GM21526 (cell line): ENCODE measurements around the gene RNF166.

Experiments
- ATAC-seq: cut with Tn5 transposase; IDR thresholded peaks from one replicate; pipeline ENCODE4 v1.9.1; 2021; ENCODE audit warnings: moderate library complexity; ENCODE audit not compliant: unreplicated experiment, low FRiP score

The RNF166 gene

GRCh38 chr16:88655733-88656281, 50.4 kb downstream of the RNF166 start:
- no peak for ATAC-seq

GRCh38 chr16:88655053-88655732, 51.0 kb downstream of the RNF166 start:
- no peak for ATAC-seq

GRCh38 chr16:88654363-88655052, 51.7 kb downstream of the RNF166 start:
- no peak for ATAC-seq

- ATAC-seq, result no peak
These were observed 52.4 kb downstream of the RNF166 start for GRCh38 chr16:88653596-88654362.

GRCh38 chr16:88653101-88653500, 53.1 kb downstream of the RNF166 start:
- no peak for ATAC-seq

- ATAC-seq, result no peak
These were observed 53.5 kb downstream of the RNF166 start for GRCh38 chr16:88652762-88653063.

- ATAC-seq, result no peak
These were observed 54.0 kb downstream of the RNF166 start for GRCh38 chr16:88651989-88652761.

- ATAC-seq, result peak; percentile 52
These were observed 54.8 kb downstream of the RNF166 start for GRCh38 chr16:88651276-88651988.

- peak; percentile 54 for ATAC-seq
These were observed 55.4 kb downstream of the RNF166 start, which contains the start of gene CYBA for GRCh38 chr16:88650749-88651275. Gene CYBA, minus strand, starts transcription at chr16:88651053. Its CDS starts 40 bp downstream, at chr16:88651013.

GRCh38 chr16:88649924-88650748, 56.1 kb downstream of the RNF166 start:
- peak; percentile 14 for ATAC-seq

GRCh38 chr16:88649195-88649923, 56.8 kb downstream of the RNF166 start:
- ATAC-seq, result no peak

GRCh38 chr16:88647178-88648070, 58.8 kb downstream of the RNF166 start:
- ATAC-seq, result no peak
